BE2C (cell line): ENCODE measurements around the gene SP5.

Source experiments
- DNase-seq: peaks from one replicate; pipeline ENCODE4 v3.0.0-alpha.2; 2020
- H3K27me3 ChIP-seq: fragments of 250-450 bp; sonication (Bioruptor Pico); 2 replicates; pipeline ENCODE4 v1.5.1; 2020; ENCODE audit warnings: mild to moderate bottlenecking
- H3K36me3 ChIP-seq: fragments of 250-450 bp; sonication (Bioruptor Pico); 2 replicates; pipeline ENCODE4 v1.5.1; 2020; ENCODE audit warnings: mild to moderate bottlenecking
- H3K4me1 ChIP-seq: fragments of 250-450 bp; sonication (Bioruptor Pico); 2 replicates; pipeline ENCODE4 v1.5.1; 2020
- H3K4me3 ChIP-seq: 2 replicates; pipeline ENCODE4 v1.5.1; 2011; ENCODE audit warnings: low read depth, low read length
- H3K9me3 ChIP-seq: fragments of 250-450 bp; sonication (Bioruptor Pico); 2 replicates; pipeline ENCODE4 v1.5.1; 2020
- TF ChIP-seq, protein P1 (sequence below): IDR thresholded peaks from 2 replicates; pipeline ENCODE4 v1.5.1; 2012; ENCODE audit warnings: mild to moderate bottlenecking, low read depth, low read length

The SP5 gene

DNA sequence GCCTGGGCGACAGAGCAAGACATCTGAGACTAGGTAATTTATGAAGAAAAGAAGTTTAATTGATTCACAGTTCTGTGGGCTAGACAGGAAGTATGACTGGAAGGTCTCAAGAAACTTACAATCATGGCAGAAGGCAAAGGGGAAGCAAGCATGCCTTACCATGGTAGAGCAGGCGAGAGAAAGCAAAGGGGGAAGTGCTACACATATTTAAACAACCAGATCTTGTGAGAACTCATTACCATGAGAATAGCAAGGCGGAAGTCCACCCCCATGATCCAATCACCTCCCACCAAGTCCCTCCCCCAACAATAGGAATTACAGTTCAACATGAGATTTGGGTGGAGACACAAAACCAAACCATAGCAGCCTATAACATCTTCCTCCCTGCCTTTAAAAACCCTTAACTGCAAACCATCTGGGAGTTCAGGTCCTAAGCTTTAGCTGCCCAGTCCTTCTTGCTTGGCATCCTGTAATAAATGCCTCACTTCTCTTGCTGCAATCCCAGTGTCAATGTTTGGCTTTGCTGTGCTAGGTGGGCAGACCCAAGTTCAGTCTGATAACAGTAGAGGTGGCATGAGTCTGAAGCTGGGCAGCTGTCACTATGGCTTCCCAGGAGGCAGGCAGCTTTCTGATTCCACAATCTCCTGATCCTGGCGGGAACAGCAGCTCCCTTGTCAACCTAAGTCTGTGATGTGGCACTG, 11.2 kb upstream of the SP5 start:
- Histone ChIP-seq H3K27me3 (no peaks in the 10 kb centered on the region), H3K4me3 (no peak overlapping the region), H3K4me1 (no peaks in the 10 kb centered on the region), H3K9me3 (no peaks in the 10 kb centered on the region), H3K36me3 (no peaks in the 10 kb centered on the region)
- no peak for DNase-seq
- TF ChIP-seq, protein P1, sequence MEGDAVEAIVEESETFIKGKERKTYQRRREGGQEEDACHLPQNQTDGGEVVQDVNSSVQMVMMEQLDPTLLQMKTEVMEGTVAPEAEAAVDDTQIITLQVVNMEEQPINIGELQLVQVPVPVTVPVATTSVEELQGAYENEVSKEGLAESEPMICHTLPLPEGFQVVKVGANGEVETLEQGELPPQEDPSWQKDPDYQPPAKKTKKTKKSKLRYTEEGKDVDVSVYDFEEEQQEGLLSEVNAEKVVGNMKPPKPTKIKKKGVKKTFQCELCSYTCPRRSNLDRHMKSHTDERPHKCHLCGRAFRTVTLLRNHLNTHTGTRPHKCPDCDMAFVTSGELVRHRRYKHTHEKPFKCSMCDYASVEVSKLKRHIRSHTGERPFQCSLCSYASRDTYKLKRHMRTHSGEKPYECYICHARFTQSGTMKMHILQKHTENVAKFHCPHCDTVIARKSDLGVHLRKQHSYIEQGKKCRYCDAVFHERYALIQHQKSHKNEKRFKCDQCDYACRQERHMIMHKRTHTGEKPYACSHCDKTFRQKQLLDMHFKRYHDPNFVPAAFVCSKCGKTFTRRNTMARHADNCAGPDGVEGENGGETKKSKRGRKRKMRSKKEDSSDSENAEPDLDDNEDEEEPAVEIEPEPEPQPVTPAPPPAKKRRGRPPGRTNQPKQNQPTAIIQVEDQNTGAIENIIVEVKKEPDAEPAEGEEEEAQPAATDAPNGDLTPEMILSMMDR, result no peak

DNA sequence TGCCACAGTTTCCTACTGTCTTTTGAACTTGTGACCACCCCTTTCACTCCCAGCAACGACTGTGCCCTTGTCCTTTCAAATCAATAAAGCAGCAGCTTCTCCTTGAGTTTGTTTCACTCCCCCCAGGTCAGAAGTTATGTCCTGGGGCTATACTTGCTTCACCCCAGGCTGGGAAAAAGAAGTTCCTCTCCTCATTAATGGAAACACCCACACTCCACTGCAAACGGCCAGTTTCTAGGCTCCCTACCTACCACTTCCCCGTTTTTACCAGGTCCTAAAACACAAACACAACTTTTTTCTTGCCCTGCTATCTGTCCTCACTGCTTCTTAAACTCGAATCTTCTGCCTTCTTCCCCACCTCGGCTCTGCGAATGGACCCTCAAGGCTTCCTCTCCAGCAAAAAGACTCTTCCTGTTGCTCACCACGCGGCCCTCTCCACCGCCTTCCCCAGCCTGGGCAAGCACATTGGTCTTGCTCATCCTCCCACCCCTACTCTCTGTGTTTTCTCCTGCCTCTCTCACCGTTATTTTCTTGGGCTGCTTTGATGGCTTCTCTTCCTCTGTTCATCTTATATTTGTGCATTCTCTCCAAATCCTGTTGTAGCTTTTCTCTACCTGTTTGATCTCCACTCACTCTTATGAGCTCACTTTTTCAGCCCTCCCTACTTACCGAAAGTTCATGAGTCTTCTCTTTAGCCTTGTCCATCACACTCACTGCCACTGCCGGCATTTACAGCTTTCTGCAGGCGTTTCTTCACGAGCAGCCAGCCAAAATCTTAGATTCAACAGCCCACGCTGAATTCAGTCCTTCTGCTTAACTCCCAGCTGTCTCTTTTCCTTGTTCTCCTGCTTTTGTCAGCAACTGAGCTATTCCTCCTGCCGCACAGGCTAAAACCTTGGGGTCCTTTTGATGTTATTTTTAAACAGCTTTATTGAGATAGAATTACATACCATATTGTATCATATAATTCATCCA, 7.0 kb upstream of the SP5 start:
- Histone ChIP-seq H3K9me3 (no peaks in the 10 kb centered on the region), H3K4me3 (no peak overlapping the region), H3K4me1 (no peaks in the 10 kb centered on the region), H3K27me3 (peaks cover 21% of the 10 kb centered on the region), H3K36me3 (no peaks in the 10 kb centered on the region)
- no peak for DNase-seq
- TF ChIP-seq, protein P1, result no peak

DNA sequence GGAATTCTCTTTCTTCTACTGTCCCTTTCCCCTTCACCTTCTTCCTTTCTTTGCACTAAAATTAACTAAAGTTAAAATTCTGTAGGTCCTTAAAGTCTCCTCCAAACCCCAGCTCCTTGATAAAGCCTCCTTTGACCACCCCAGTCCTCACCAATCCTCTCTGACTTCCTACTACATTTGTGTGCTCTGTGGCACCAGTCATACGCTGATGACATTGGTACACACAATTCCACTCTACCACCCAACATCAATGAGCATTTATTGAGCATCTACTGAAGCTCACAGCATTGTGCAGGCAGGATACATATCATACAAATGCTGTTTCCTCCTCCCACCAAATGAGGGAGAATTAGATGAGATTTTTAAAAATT, 4.5 kb upstream of the SP5 start:
- H3K4me3 ChIP-seq, result no peak overlapping the region
- H3K9me3 ChIP-seq, result no peaks in the 10 kb centered on the region
- H3K36me3 ChIP-seq, result no peaks in the 10 kb centered on the region
- H3K27me3 ChIP-seq, result peaks cover 46% of the 10 kb centered on the region
- DNase-seq, result no peak
- TF ChIP-seq, protein P1, result no peak
- no peaks in the 10 kb centered on the region for H3K4me1 ChIP-seq

DNA sequence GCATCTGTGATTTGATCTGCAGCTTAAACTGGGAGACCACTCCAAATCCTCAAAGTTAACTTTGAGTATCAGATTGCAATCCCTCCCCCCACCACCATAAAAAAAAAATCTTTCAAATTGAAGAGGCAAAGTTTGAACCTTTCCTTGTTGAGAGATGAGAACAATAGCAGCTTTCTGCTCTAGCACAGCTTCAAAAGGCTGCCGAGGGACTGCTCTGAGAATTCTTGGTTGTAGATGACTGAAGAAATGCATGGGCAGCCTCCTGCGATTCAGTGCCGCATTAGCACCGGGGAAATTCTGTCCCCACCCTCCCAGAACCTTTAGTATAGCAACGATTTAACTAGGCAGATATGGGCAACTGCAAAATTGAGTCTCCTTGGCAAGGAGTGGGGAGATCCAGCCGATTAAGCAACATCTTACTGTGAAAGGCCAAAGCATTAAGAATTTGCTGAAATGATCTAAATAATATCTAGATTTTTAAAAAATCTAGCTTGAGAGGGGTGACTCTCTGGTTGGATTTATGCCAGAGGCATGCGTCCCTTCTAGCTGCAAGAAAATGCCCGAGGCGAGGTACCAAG, 3.9 kb upstream of the SP5 start:
- H3K9me3 ChIP-seq, result no peaks in the 10 kb centered on the region
- H3K36me3 ChIP-seq, result no peaks in the 10 kb centered on the region
- H3K4me3 ChIP-seq, result no peak overlapping the region
- DNase-seq, result no peak
- no peaks in the 10 kb centered on the region for H3K4me1 ChIP-seq
- H3K27me3 ChIP-seq, result peaks cover 52% of the 10 kb centered on the region
- TF ChIP-seq, protein P1, result no peak

DNA sequence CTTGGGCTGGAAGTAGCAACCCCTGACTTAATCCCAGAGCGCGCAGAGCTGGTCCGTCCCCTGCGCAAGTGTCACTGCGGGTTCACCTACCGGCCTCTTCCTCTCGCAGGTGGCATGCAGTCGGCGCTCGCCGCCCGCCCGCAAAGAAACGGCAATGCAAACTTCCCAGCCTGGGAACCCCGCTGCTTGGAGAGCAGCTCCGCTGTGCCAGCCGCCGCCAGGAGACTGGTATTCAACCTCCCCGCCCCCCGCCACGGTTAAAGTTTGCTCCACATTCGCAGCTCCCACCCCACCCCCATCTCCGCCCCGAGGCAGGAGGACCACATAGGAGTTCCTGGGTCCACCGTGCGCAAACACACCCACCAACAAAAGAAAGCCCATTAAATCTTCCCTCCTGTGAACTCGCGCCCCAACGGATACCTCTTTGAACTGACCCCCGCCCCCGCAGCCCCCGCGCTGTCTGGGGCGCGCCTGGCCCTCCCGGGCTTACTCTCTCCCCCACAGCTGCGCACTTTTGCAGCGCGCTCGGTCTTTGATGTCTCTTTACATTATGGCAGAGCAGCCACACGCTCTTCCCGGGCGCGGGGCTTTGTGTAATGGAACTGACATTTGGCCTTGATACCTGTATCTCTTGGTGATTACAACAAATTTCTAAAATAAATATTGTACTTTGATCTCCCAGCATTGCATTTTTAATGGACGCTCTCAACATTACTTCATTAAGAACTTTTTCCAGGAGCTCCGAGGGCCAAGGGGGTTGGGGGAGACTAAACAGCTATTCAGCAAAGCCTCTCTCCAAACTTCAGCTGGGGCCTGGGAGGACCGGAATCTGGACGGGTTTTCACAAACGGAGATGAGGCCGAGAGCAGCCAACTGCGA, 3.1 kb upstream of the SP5 start:
- no peak for DNase-seq

More for the DNA sequence above, 3.1 kb upstream of the SP5 start:
- Histone ChIP-seq H3K27me3 (peaks cover 59% of the 10 kb centered on the region), H3K4me3 (no peak overlapping the region), H3K9me3 (no peaks in the 10 kb centered on the region), H3K36me3 (no peaks in the 10 kb centered on the region), H3K4me1 (no peaks in the 10 kb centered on the region)
- TF ChIP-seq, protein P1, result no peak
